DND-41 (cell line): ENCODE data around the gene CMPK1.

Experiments used
- ATAC-seq: fragments of 200-7000 bp; cut with Tn5 transposase; 3 replicates; pipeline ENCODE4 v1.9.1; 2021; ENCODE audit warnings: low read depth; ENCODE audit not compliant: insufficient read depth
- DNase-seq: peaks from one replicate; pipeline ENCODE4 v3.0.0-alpha.2; 2020
- H2AFZ ChIP-seq: 2 replicates; pipeline ENCODE4 v1.6.0; 2012; ENCODE audit warnings: low read depth, low read length
- H3K27ac ChIP-seq: 2 replicates; pipeline ENCODE4 v1.5.1; 2012; ENCODE audit warnings: low read length, inconsistent platforms
- H3K27me3 ChIP-seq: fragments of 200-600 bp; sonication (generic); 2 replicates; pipeline ENCODE4 v1.6.0; 2012; ENCODE audit warnings: low read length, mild to moderate bottlenecking, inconsistent platforms; ENCODE audit not compliant: insufficient read depth, poor library complexity
- H3K36me3 ChIP-seq: 2 replicates; pipeline ENCODE4 v1.5.1; 2012; ENCODE audit warnings: low read length, inconsistent platforms; ENCODE audit not compliant: insufficient read depth
- H3K4me1 ChIP-seq: 2 replicates; pipeline ENCODE4 v1.5.1; 2012; ENCODE audit warnings: mild to moderate bottlenecking, low read length; ENCODE audit not compliant: insufficient read depth
- H3K4me2 ChIP-seq: 2 replicates; pipeline ENCODE4 v1.6.0; 2012; ENCODE audit warnings: mild to moderate bottlenecking, moderate library complexity, low read length, inconsistent platforms; ENCODE audit not compliant: insufficient read depth
- H3K4me3 ChIP-seq, 2 experiments: fragments of 200-600 bp in 1 of 2; shearing (Covaris generic) in 1 of 2; 2 replicates each; pipeline ENCODE4 v1.5.1; 2012 to 2016; ENCODE audit warnings: inconsistent platforms in 2 of 2, low read length in 2 of 2, mild to moderate bottlenecking in 2 of 2, low read depth in 1 of 2, moderate library complexity in 1 of 2
- H3K79me2 ChIP-seq: 2 replicates; pipeline ENCODE4 v1.6.0; 2012; ENCODE audit warnings: low read length, inconsistent platforms; ENCODE audit not compliant: insufficient read depth
- H3K9ac ChIP-seq: 2 replicates; pipeline ENCODE4 v1.6.0; 2012; ENCODE audit warnings: low read depth, mild to moderate bottlenecking, inconsistent platforms, low read length, moderate library complexity
- H3K9me3 ChIP-seq: 2 replicates; pipeline ENCODE4 v1.5.1; 2012; ENCODE audit warnings: low read length, moderate library complexity, mild to moderate bottlenecking, inconsistent platforms; ENCODE audit not compliant: insufficient read depth, severe bottlenecking
- H4K20me1 ChIP-seq: 2 replicates; pipeline ENCODE4 v1.6.0; 2012; ENCODE audit warnings: low read length; ENCODE audit not compliant: insufficient read depth
- CTCF ChIP-seq: IDR thresholded peaks from 2 replicates; pipeline ENCODE4 v1.5.1; 2012; ENCODE audit warnings: borderline replicate concordance, low read length, moderate library complexity, mild to moderate bottlenecking; ENCODE audit not compliant: poor library complexity, severe bottlenecking; ENCODE audit errors: extremely low read depth
- EZH2 ChIP-seq: IDR thresholded peaks from 3 replicates; pipeline ENCODE4 v1.6.1; 2012; ENCODE audit warnings: borderline replicate concordance, low read depth, mild to moderate bottlenecking, moderate library complexity, low read length, inconsistent platforms; ENCODE audit not compliant: severe bottlenecking

CMPK1 gene

GRCh38 chr1:47386268-47386667 is 52.7 kb downstream of the CMPK1 start:
- no peaks in the 10 kb centered on the region for H3K4me1 ChIP-seq
- no peaks in the 10 kb centered on the region for H3K9me3 ChIP-seq
- no peak for TF ChIP-seq EZH2
- no peak for TF ChIP-seq CTCF
- H3K36me3 ChIP-seq = peaks cover 15% of the 10 kb centered on the region; the same call in 1 of the 2 replicates
- DNase-seq = no peak
- H3K4me3 ChIP-seq = no peak overlapping the region
- no peak overlapping the region for H3K27ac ChIP-seq
- H2AFZ ChIP-seq = no peak overlapping the region
- no peak for ATAC-seq
- H3K79me2 ChIP-seq = no peaks in the 10 kb centered on the region
- no peak overlapping the region for H3K4me2 ChIP-seq
- no peak overlapping the region for H3K9ac ChIP-seq
- no peaks in the 10 kb centered on the region for H3K27me3 ChIP-seq
- H4K20me1 ChIP-seq = peaks cover 4% of the 10 kb centered on the region; the same call in 1 of the 2 replicates

- DNase-seq = no peak
- no peak overlapping the region for H3K9ac ChIP-seq
- no peaks in the 10 kb centered on the region for H3K9me3 ChIP-seq
- no peak overlapping the region for H3K4me2 ChIP-seq
- no peak overlapping the region for H3K4me3 ChIP-seq
- no peaks in the 10 kb centered on the region for H3K4me1 ChIP-seq
- no peak overlapping the region for H3K27ac ChIP-seq
- no peak for TF ChIP-seq EZH2
- TF ChIP-seq CTCF = no peak
- H3K79me2 ChIP-seq = no peaks in the 10 kb centered on the region
- peak; percentile 18; the same call in 1 of the 3 replicates for ATAC-seq
- 0 out of 2 replicates have a peak, but pooled peaks cover under 1% of the 10 kb centered on the region for H3K36me3 ChIP-seq
- H3K27me3 ChIP-seq = no peaks in the 10 kb centered on the region
- no peak overlapping the region for H2AFZ ChIP-seq
- peaks cover 4% of the 10 kb centered on the region; the same call in 1 of the 2 replicates for H4K20me1 ChIP-seq
These were observed 54.7 kb downstream of the CMPK1 start for GRCh38 chr1:47388030-47388890.

GRCh38 chr1:47388891-47389238 is 55.3 kb downstream of the CMPK1 start:
- no peaks in the 10 kb centered on the region for H3K27me3 ChIP-seq
- peak; percentile 68 for ATAC-seq
- no peak for TF ChIP-seq EZH2
- TF ChIP-seq CTCF = peak; percentile 68
- no peak overlapping the region for H3K4me3 ChIP-seq
- no peak overlapping the region for H3K4me2 ChIP-seq
- H3K36me3 ChIP-seq = no peaks in the 10 kb centered on the region
- H3K27ac ChIP-seq = no peak overlapping the region
- no peak overlapping the region for H2AFZ ChIP-seq
- H3K9me3 ChIP-seq = no peaks in the 10 kb centered on the region
- no peak overlapping the region for H3K9ac ChIP-seq
- no peaks in the 10 kb centered on the region for H3K79me2 ChIP-seq
- peaks cover 4% of the 10 kb centered on the region; the same call in 1 of the 2 replicates for H4K20me1 ChIP-seq
- no peaks in the 10 kb centered on the region for H3K4me1 ChIP-seq
- DNase-seq = peak; percentile 52

- H3K79me2 ChIP-seq = no peaks in the 10 kb centered on the region
- H3K9me3 ChIP-seq = no peaks in the 10 kb centered on the region
- no peak overlapping the region for H2AFZ ChIP-seq
- DNase-seq (no peak), ATAC-seq (no peak)
- H3K4me3 ChIP-seq = no peak overlapping the region
- peaks cover 4% of the 10 kb centered on the region; the same call in 1 of the 2 replicates for H4K20me1 ChIP-seq
- TF ChIP-seq CTCF (no peak), EZH2 (no peak)
- H3K27me3 ChIP-seq = no peaks in the 10 kb centered on the region
- no peaks in the 10 kb centered on the region for H3K36me3 ChIP-seq
- no peaks in the 10 kb centered on the region for H3K4me1 ChIP-seq
- H3K27ac ChIP-seq = no peak overlapping the region
- no peak overlapping the region for H3K4me2 ChIP-seq
- no peak overlapping the region for H3K9ac ChIP-seq
These were observed 56.1 kb downstream of the CMPK1 start for GRCh38 chr1:47389731-47390130.
